HEK293 (cell line): Measurements from ENCODE around the gene HNRNPL.

Experiments used
- CTCF ChIA-PET: fragments of 350-600 bp; formaldehyde crosslinking; extraction: SDS; loops from one replicate; lab custom pipeline; 2021; ENCODE audit warnings: antibody characterized with exemption; lab: Yijun Ruan, JAX
- POLR2A ChIA-PET: fragments of 300-600 bp; formaldehyde crosslinking; extraction: SDS; loops from one replicate; lab custom pipeline; 2020; ENCODE audit warnings: antibody characterized with exemption, inconsistent platforms; lab: Yijun Ruan, JAX
- H3K27ac ChIP-seq: fragments of 200-500 bp; sonication (Bioruptor generic); 2 replicates; pipeline ENCODE4 v1.5.1; 2014; ENCODE audit warnings: low read depth, low read length, control low read depth, inconsistent platforms; ENCODE audit errors: extremely low read depth
- H3K36me3 ChIP-seq, 2 experiments: fragments of 200-500 bp in 1 of 2; sonication (Bioruptor generic) in 1 of 2; 1 replicate in 1 of 2; 2 replicates in 1 of 2; pipeline ENCODE4 v1.5.1; 2014 to 2017; ENCODE audit warnings: inconsistent platforms in 2 of 2, low read length in 2 of 2; ENCODE audit not compliant: control insufficient read depth in 2 of 2, insufficient read depth in 1 of 2
- H3K4me1 ChIP-seq: fragments of 200-500 bp; sonication (Bioruptor generic); 2 replicates; pipeline ENCODE4 v1.5.1; 2014; ENCODE audit warnings: mild to moderate bottlenecking, low read length, inconsistent platforms; ENCODE audit not compliant: control insufficient read depth, insufficient read depth
- H3K4me3 ChIP-seq: 2 replicates; pipeline ENCODE4 v1.5.1; 2011; ENCODE audit warnings: low read depth, mild to moderate bottlenecking, control low read depth, low read length, moderate library complexity
- H3K9me3 ChIP-seq: fragments of 200-500 bp; sonication (Bioruptor generic); 2 replicates; pipeline ENCODE4 v1.5.1; 2014; ENCODE audit warnings: low read depth, low read length, inconsistent platforms; ENCODE audit not compliant: control insufficient read depth, insufficient read depth
- GLIS1 ChIP-seq: fragments of 450-650 bp; formaldehyde crosslinking; IDR thresholded peaks from 2 replicates; pipeline ENCODE4 v1.5.1; 2016; ENCODE audit warnings: missing biosample characterization, missing genetic modification characterization
- GLIS2 ChIP-seq: fragments of 450-650 bp; formaldehyde crosslinking; IDR thresholded peaks from 2 replicates; pipeline ENCODE4 v1.5.1; 2016; ENCODE audit warnings: missing biosample characterization, missing genetic modification characterization
- MEIS1 ChIP-seq: sonication (generic); formaldehyde crosslinking; IDR thresholded peaks from 2 replicates; pipeline ENCODE4 v1.8.1; 2022; ENCODE audit warnings: missing genetic modification reagents, mild to moderate bottlenecking, borderline replicate concordance
- PRDM1 ChIP-seq: fragments of 450-650 bp; formaldehyde crosslinking; IDR thresholded peaks from 2 replicates; pipeline ENCODE4; 2016; ENCODE audit warnings: missing biosample characterization, missing genetic modification characterization
- ZBTB7A ChIP-seq: fragments of 450-650 bp; formaldehyde crosslinking; IDR thresholded peaks from 2 replicates; pipeline ENCODE4 v1.5.1; 2016; ENCODE audit warnings: low read depth, missing biosample characterization, missing genetic modification characterization
- ZNF37A ChIP-seq: fragments of 450-650 bp; IDR thresholded peaks from 2 replicates; pipeline ENCODE4 v1.5.1; 2018; ENCODE audit warnings: missing biosample characterization, missing genetic modification characterization
- ZNF776 ChIP-seq: fragments of 450-650 bp; formaldehyde crosslinking; IDR thresholded peaks from 2 replicates; pipeline ENCODE4 v1.5.0; 2017; ENCODE audit warnings: missing biosample characterization, missing genetic modification characterization, borderline replicate concordance
- ZSCAN23 ChIP-seq: fragments of 450-650 bp; formaldehyde crosslinking; IDR thresholded peaks from 2 replicates; pipeline ENCODE4 v1.5.1; 2016; ENCODE audit warnings: missing biosample characterization, missing genetic modification characterization
- TF ChIP-seq, protein P1 (sequence below): fragments of 450-650 bp; formaldehyde crosslinking; IDR thresholded peaks from 2 replicates; pipeline ENCODE4 v1.5.1; 2016; ENCODE audit warnings: missing biosample characterization, missing genetic modification characterization
- TF ChIP-seq, protein P2 (sequence below): fragments of 450-650 bp; formaldehyde crosslinking; IDR thresholded peaks from 2 replicates; pipeline ENCODE4 v1.5.1; 2016; ENCODE audit warnings: missing biosample characterization, missing genetic modification characterization
- TF ChIP-seq, protein P3 (sequence below): fragments of 450-650 bp; formaldehyde crosslinking; IDR thresholded peaks from 2 replicates; pipeline ENCODE4 v1.5.1; 2016; ENCODE audit warnings: missing biosample characterization, missing genetic modification characterization

Gene HNRNPL

DNA sequence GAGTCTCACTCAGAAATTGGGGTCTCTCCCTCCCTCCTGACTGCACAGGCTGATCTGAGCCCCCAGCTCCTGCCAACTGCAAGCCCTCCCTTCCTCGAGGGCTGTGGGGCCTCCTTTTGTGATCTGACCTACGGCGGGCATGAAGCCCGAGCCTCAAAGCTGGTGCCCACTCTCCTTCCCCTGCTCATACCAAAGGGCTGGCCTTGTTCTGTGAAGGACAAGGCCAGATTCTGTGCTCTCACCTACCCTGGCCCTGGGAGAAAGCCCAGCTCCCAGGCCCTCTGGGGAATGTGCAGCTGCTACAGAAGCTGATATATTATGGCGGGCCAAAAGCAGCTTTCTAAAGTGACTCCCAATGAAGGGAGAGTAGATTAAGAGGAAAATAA is 9.2 kb downstream of the HNRNPL start:
- peak overlapping the region; percentile 50; the same call in 1 of the 2 replicates for H3K27ac ChIP-seq
- H3K36me3 ChIP-seq, result peaks cover 99 to 100% of the 10 kb centered on the region in 2 experiments
- 0 out of 2 replicates have a peak, but pooled peaks cover 2% of the 10 kb centered on the region for H3K4me1 ChIP-seq
- ChIA-PET CTCF (interaction anchor here (0.9 to 1.3 kb wide), 4 partner anchors 46 to 90 kb away, joined by 3 to 6 read pairs (median 4); partner anchors contain the start of genes MRPS12 and SARS2), POLR2A (interaction anchor here (1.0 to 4.6 kb wide), 6 partner anchors 9 to 115 kb away, joined by 3 to 67 read pairs (median 4); partner anchors contain the start of genes ECH1, HNRNPL, MRPS12 and SARS2)
- H3K9me3 ChIP-seq, result no peaks in the 10 kb centered on the region
- H3K4me3 ChIP-seq, result no peak overlapping the region
- TF ChIP-seq PRDM1 (tag by site-specific recombination), result peak; percentile 54; the same call in 1 of the 2 replicates
- no peak for TF ChIP-seq ZNF776 (tag by site-specific recombination)

DNA sequence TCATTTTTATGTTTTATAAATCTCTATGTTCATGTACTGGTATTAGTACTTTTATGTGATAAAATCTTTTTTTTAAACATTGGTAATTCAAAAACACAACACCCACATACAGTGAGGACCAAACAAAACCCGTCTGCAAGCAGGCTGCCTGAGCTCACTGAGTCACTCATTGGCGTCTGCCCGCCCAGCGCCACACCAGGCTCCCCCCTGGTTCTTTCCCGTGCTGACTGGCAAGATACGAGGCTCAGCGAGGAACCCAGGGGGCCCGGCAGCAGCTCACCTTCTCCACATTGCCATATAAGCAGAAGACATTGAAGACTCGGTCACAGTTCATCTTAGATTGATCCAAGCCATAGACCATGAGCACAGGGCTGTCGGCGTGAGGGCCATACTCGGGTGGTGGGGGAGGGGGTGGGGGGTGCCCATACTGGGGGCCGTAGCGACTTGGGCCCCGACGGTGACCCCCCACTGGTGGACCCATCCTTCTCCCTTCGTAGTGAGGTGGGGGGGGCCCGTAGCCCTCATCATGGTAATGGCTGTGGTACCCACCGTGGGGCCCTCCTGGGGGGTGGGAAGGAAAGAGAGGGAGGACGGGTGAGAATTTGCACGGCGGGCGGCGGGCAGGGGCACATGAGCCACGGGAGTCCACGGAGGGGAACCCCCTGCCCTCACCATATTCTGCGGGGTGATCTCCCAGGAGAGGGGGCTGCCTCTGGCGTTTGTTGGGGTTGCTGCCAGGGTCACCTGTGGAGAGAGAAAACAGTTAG is 9.8 kb downstream of the HNRNPL start:
- ChIA-PET POLR2A (interaction anchor here (0.6 to 4.6 kb wide), 9 partner anchors 8 to 162 kb away, joined by 3 to 67 read pairs (median 5); partner anchors contain the start of genes ECH1, HNRNPL, MRPS12 and SARS2), CTCF (interaction anchor here (1.0 to 1.3 kb wide), 3 partner anchors 47 to 91 kb away, joined by 4 to 6 read pairs (median 5); partner anchors contain the start of genes MRPS12 and SARS2)
- Histone ChIP-seq H3K4me3 (no peak overlapping the region), H3K9me3 (no peaks in the 10 kb centered on the region), H3K36me3 (peaks cover 98 to 99% of the 10 kb centered on the region in 2 experiments), H3K27ac (peak overlapping the region; percentile 63; the same call in 1 of the 2 replicates), H3K4me1 (0 out of 2 replicates have a peak, but pooled peaks cover 2% of the 10 kb centered on the region)
- TF ChIP-seq MEIS1 (CRISPR knock-in tag), result no peak
- TF ChIP-seq, protein P1, sequence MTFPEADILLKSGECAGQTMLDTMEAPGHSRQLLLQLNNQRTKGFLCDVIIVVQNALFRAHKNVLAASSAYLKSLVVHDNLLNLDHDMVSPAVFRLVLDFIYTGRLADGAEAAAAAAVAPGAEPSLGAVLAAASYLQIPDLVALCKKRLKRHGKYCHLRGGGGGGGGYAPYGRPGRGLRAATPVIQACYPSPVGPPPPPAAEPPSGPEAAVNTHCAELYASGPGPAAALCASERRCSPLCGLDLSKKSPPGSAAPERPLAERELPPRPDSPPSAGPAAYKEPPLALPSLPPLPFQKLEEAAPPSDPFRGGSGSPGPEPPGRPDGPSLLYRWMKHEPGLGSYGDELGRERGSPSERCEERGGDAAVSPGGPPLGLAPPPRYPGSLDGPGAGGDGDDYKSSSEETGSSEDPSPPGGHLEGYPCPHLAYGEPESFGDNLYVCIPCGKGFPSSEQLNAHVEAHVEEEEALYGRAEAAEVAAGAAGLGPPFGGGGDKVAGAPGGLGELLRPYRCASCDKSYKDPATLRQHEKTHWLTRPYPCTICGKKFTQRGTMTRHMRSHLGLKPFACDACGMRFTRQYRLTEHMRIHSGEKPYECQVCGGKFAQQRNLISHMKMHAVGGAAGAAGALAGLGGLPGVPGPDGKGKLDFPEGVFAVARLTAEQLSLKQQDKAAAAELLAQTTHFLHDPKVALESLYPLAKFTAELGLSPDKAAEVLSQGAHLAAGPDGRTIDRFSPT (tag by site-specific recombination), result peak; percentile 33; the same call in 1 of the 2 replicates
- TF ChIP-seq, protein P2, sequence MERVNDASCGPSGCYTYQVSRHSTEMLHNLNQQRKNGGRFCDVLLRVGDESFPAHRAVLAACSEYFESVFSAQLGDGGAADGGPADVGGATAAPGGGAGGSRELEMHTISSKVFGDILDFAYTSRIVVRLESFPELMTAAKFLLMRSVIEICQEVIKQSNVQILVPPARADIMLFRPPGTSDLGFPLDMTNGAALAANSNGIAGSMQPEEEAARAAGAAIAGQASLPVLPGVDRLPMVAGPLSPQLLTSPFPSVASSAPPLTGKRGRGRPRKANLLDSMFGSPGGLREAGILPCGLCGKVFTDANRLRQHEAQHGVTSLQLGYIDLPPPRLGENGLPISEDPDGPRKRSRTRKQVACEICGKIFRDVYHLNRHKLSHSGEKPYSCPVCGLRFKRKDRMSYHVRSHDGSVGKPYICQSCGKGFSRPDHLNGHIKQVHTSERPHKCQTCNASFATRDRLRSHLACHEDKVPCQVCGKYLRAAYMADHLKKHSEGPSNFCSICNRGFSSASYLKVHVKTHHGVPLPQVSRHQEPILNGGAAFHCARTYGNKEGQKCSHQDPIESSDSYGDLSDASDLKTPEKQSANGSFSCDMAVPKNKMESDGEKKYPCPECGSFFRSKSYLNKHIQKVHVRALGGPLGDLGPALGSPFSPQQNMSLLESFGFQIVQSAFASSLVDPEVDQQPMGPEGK (tag by site-specific recombination), result peak; percentile 58; the same call in 1 of the 2 replicates
- TF ChIP-seq, protein P3, sequence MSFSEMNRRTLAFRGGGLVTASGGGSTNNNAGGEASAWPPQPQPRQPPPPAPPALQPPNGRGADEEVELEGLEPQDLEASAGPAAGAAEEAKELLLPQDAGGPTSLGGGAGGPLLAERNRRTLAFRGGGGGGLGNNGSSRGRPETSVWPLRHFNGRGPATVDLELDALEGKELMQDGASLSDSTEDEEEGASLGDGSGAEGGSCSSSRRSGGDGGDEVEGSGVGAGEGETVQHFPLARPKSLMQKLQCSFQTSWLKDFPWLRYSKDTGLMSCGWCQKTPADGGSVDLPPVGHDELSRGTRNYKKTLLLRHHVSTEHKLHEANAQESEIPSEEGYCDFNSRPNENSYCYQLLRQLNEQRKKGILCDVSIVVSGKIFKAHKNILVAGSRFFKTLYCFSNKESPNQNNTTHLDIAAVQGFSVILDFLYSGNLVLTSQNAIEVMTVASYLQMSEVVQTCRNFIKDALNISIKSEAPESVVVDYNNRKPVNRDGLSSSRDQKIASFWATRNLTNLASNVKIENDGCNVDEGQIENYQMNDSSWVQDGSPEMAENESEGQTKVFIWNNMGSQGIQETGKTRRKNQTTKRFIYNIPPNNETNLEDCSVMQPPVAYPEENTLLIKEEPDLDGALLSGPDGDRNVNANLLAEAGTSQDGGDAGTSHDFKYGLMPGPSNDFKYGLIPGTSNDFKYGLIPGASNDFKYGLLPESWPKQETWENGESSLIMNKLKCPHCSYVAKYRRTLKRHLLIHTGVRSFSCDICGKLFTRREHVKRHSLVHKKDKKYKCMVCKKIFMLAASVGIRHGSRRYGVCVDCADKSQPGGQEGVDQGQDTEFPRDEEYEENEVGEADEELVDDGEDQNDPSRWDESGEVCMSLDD (tag by site-specific recombination), result 0 out of 2 replicates have a peak, but pooled peaks have one; percentile 34
- no peak for TF ChIP-seq ZSCAN23 (tag by site-specific recombination)
- TF ChIP-seq ZNF37A (tag by site-specific recombination), result no peak
- no peak for TF ChIP-seq ZBTB7A
- peak; percentile 84 for TF ChIP-seq GLIS2
- TF ChIP-seq GLIS1, result peak; percentile 44; the same call in 1 of the 2 replicates
